ENCODE data around the gene IFNA6. TPM values are rescaled to one million over a fixed set of nuclear protein-coding genes. Genes with fewer than 3 reads are reported as not detected.

Gene IFNA6
- total RNA-seq, 3 donors from 2014 or later, result not detected

- TF ChIP-seq POLR2A (IDR thresholded peaks at IDR 0.05) (no peak), POLR2AphosphoS5 (IDR thresholded peaks at IDR 0.05) (no peak), CTCF (IDR thresholded peaks at IDR 0.05) (no peak)
- Histone ChIP-seq H3K4me3 (peak overlapping the region in 1 of 3 donors; percentile 9), H3K36me3 (no peaks in the 10 kb centered on the region), H3K9me3 (no peaks in the 10 kb centered on the region), H3K27me3 (no peaks in the 10 kb centered on the region), H3K27ac (peak overlapping the region in 1 of 2 donors; percentile 50), H3K4me1 (no peaks in the 10 kb centered on the region)
- DNase-seq (ENCODE audit: low spot score in 2 of 2), result no peak
- intact Hi-C loops (cut with DNase I; ENCODE audit: low total_unique reads), result no loop called here
These were observed 34.5 kb downstream of the IFNA6 start for GRCh38 chr9:21316032-21316842.

GRCh38 chr9:21314152-21314551 is 36.5 kb downstream of the IFNA6 start:
- Histone ChIP-seq H3K4me3 (no peak overlapping the region), H3K27me3 (no peaks in the 10 kb centered on the region), H3K4me1 (no peaks in the 10 kb centered on the region), H3K27ac (no peak overlapping the region), H3K9me3 (no peaks in the 10 kb centered on the region), H3K36me3 (no peaks in the 10 kb centered on the region)
- TF ChIP-seq POLR2A (IDR thresholded peaks at IDR 0.05) (no peak), CTCF (IDR thresholded peaks at IDR 0.05) (no peak), POLR2AphosphoS5 (IDR thresholded peaks at IDR 0.05) (no peak)
- no peak for DNase-seq (ENCODE audit: low spot score in 2 of 2)
- intact Hi-C loops (cut with DNase I; ENCODE audit: low total_unique reads), result no loop called here

GRCh38 chr9:21311889-21312288 is 38.8 kb downstream of the IFNA6 start:
- Histone ChIP-seq H3K4me3 (no peak overlapping the region), H3K27me3 (no peaks in the 10 kb centered on the region), H3K4me1 (no peaks in the 10 kb centered on the region), H3K9me3 (no peaks in the 10 kb centered on the region), H3K27ac (no peak overlapping the region), H3K36me3 (no peaks in the 10 kb centered on the region)
- no peak for DNase-seq (ENCODE audit: low spot score in 2 of 2)
- TF ChIP-seq CTCF (IDR thresholded peaks at IDR 0.05) (no peak), POLR2A (IDR thresholded peaks at IDR 0.05) (no peak), POLR2AphosphoS5 (IDR thresholded peaks at IDR 0.05) (no peak)
- intact Hi-C loops (cut with DNase I; ENCODE audit: low total_unique reads), result no loop called here

GRCh38 chr9:21305213-21305612 is 45.5 kb downstream of the IFNA6 start, which contains the start of gene IFNA5:
TSS of gene IFNA5 (minus strand) at chr9:21305313. CDS start at chr9:21305256, 57 bp downstream.
- intact Hi-C loops (cut with DNase I; ENCODE audit: low total_unique reads), result no loop called here

More at GRCh38 chr9:21305213-21305612, 45.5 kb downstream of the IFNA6 start, which contains the start of gene IFNA5:
- no peak for DNase-seq (ENCODE audit: low spot score in 2 of 2)
- Histone ChIP-seq H3K27ac (no peak within 1 kb of the TSS), H3K4me1 (no peaks in the 10 kb centered on the region), H3K4me3 (no peak within 1 kb of the TSS), H3K9me3 (no peaks in the 10 kb centered on the region), H3K27me3 (no peaks in the 10 kb centered on the region), H3K36me3 (no peaks in the 10 kb centered on the region)
- TF ChIP-seq CTCF (IDR thresholded peaks at IDR 0.05) (no peak), POLR2AphosphoS5 (IDR thresholded peaks at IDR 0.05) (no peak), POLR2A (IDR thresholded peaks at IDR 0.05) (no peak)

Other genes with a start within 250 kb of the IFNA6 start
- not detected for gene IFNW1, start 209.1 kb downstream of the IFNA6 start, total RNA-seq
- not detected for gene IFNA21, start 184.2 kb downstream of the IFNA6 start, total RNA-seq
- not detected for gene IFNA4, start 163.3 kb downstream of the IFNA6 start, total RNA-seq
- not detected for gene IFNA7, start 148.7 kb downstream of the IFNA6 start, total RNA-seq
- gene IFNA10, start 143.7 kb downstream of the IFNA6 start, total RNA-seq, result not detected
- not detected for gene IFNA16, start 133.6 kb downstream of the IFNA6 start, total RNA-seq
- not detected for gene IFNA17, start 122.7 kb downstream of the IFNA6 start, total RNA-seq
- gene IFNA14, start 110.9 kb downstream of the IFNA6 start, total RNA-seq, result not detected
- under 1 TPM in 1 of 3 donors, not detected in 2; 0.32 TPM for gene IFNA5, start 45.6 kb downstream of the IFNA6 start, total RNA-seq
- gene KLHL9, start 15.5 kb downstream of the IFNA6 start, total RNA-seq, result 10 to 100 TPM; 18.4 to 34.7 (median 25.9) TPM
- gene IFNA13, start 17.2 kb upstream of the IFNA6 start, total RNA-seq, result not detected
- not detected for gene IFNA2, start 34.5 kb upstream of the IFNA6 start, total RNA-seq
- not detected for gene IFNA8, start 58.2 kb upstream of the IFNA6 start, total RNA-seq
- gene IFNA1, start 89.6 kb upstream of the IFNA6 start, total RNA-seq, result not detected
- 1 to 10 TPM in 1 of 3 donors, under 1 TPM in 1, not detected in 1; 0.33 to 1.0 TPM for gene IFNE, start 131.4 kb upstream of the IFNA6 start, total RNA-seq

Measured in breast epithelium (tissue), 4 donors.